K562 (cell line): ENCODE measurements around the gene FAM174C. TPM values are rescaled to one million over a fixed set of nuclear protein-coding genes. Genes with fewer than 3 reads are reported as not detected.

ENCODE experiments used
- CBX3 ChIP-seq, 2 experiments: IDR thresholded peaks; 1 replicate in 1 of 2; 2 replicates in 1 of 2; pipeline ENCODE4 v1.6.1; 2012; ENCODE audit warnings: inconsistent platforms in 2 of 2, low read length in 2 of 2, borderline replicate concordance in 1 of 2, control low read depth in 1 of 2
- LCOR ChIP-seq: sonication (generic); formaldehyde crosslinking; IDR thresholded peaks from 2 replicates; pipeline ENCODE4 v1.8.0; 2022; ENCODE audit warnings: mild to moderate bottlenecking, missing genetic modification reagents
- PCBP2 ChIP-seq: fragments of 200-400 bp; formaldehyde crosslinking; IDR thresholded peaks from 2 replicates; pipeline ENCODE4 v1.6.1; 2018; ENCODE audit warnings: low read length, low read depth, mild to moderate bottlenecking, moderate library complexity; ENCODE audit not compliant: poor library complexity, severe bottlenecking
- ZNF589 ChIP-seq: fragments of 200-800 bp; sonication (Bioruptor generic); IDR thresholded peaks from 2 replicates; pipeline ENCODE4 v1.6.1; 2016; ENCODE audit warnings: low read depth, missing genetic modification characterization, missing compliant biosample characterization
- ZNF785 ChIP-seq: fragments of 250-450 bp; sonication (Bioruptor Pico); IDR thresholded peaks from 2 replicates; pipeline ENCODE4 v1.4.0; 2020; ENCODE audit warnings: mild to moderate bottlenecking
- polyA plus RNA-seq, 8 experiments: library from polyadenylated mRNA; depleted of rRNA in 4 of 8; stranded (reverse) in 5 of 8; unstranded in 3 of 8; fragments of >200 nt; fragmentation: Nextera tagmentation in 2 of 8; fragmentation: Illumina TruSeq in 1 of 8; extraction: Ambion mirVana in 2 of 8; extraction: Trizol in 1 of 8; gene quantifications; 2 replicates each; pipeline versions ENCODE4 v1.2.1 to v1.2.3, GENCODE V29; 2011 to 2014; ENCODE audit warnings: inconsistent platforms in 1 of 8, missing spikeins in 1 of 8
- total RNA-seq, 7 experiments: library from RNA; depleted of rRNA in 6 of 7; stranded (reverse); fragments of >200 nt in 6 of 7; fragmentation: Illumina TruSeq in 2 of 7; extraction: Trizol in 2 of 7; gene quantifications; 2 replicates each; pipeline versions ENCODE4 v1.2.1 to v1.2.3, GENCODE V29; 2011 to 2021; ENCODE audit warnings: low replicate concordance in 1 of 7
- TF ChIP-seq, protein P1 (sequence below), 2 experiments: fragments of 150-350 bp in 1 of 2; IDR thresholded peaks; 2 replicates each; pipeline ENCODE4 v1.6.1; 2012 to 2016; ENCODE audit warnings: low read depth in 2 of 2, low read length in 2 of 2, mild to moderate bottlenecking in 1 of 2, moderate library complexity in 1 of 2
- TF ChIP-seq, protein P2 (sequence below): sonication (generic); formaldehyde crosslinking; IDR thresholded peaks from 2 replicates; pipeline ENCODE4 v1.8.1; 2023; ENCODE audit warnings: missing genetic modification reagents, mild to moderate bottlenecking, borderline replicate concordance

Gene FAM174C
- total and polyA plus RNA-seq, 9 of the 15 experiments (the other 6 are each of a cell fraction or from before 2014, with no cell fraction given), result 0.66 to 89.6 (median 20.3) TPM

DNA sequence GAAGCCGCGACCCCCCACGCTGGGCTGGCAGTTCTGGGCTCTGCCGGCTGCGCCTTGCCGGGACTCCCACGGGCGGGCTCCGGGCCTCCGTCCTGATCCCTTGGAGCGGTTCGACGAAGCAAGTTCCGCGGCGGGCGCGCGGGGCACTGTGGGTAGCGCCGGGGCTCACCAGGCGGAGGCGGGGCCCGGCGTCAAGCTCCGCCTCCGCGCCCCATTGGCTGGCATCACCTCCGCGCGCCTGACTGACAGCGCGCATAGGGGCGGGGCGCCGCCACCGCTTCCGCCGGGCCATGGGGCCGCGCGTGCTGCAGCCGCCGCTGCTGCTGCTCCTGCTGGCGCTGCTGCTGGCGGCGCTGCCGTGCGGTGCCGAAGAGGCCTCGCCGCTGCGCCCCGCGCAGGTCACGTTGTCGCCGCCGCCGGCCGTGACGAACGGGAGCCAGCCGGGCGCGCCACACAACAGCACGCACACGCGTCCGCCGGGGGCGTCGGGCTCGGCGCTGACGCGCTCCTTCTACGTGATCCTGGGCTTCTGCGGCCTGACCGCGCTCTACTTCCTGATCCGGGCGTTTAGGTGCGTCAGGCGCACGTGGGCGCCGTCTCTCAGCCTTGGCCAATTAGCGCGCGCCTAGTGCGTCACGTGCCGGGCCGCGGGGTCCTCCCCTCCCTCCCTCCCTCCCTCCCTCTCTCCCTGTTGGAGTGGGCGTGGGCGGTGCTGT is at the start of gene FAM174C (continued):
- TF ChIP-seq, protein P1, sequence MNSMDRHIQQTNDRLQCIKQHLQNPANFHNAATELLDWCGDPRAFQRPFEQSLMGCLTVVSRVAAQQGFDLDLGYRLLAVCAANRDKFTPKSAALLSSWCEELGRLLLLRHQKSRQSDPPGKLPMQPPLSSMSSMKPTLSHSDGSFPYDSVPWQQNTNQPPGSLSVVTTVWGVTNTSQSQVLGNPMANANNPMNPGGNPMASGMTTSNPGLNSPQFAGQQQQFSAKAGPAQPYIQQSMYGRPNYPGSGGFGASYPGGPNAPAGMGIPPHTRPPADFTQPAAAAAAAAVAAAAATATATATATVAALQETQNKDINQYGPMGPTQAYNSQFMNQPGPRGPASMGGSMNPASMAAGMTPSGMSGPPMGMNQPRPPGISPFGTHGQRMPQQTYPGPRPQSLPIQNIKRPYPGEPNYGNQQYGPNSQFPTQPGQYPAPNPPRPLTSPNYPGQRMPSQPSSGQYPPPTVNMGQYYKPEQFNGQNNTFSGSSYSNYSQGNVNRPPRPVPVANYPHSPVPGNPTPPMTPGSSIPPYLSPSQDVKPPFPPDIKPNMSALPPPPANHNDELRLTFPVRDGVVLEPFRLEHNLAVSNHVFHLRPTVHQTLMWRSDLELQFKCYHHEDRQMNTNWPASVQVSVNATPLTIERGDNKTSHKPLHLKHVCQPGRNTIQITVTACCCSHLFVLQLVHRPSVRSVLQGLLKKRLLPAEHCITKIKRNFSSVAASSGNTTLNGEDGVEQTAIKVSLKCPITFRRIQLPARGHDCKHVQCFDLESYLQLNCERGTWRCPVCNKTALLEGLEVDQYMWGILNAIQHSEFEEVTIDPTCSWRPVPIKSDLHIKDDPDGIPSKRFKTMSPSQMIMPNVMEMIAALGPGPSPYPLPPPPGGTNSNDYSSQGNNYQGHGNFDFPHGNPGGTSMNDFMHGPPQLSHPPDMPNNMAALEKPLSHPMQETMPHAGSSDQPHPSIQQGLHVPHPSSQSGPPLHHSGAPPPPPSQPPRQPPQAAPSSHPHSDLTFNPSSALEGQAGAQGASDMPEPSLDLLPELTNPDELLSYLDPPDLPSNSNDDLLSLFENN (IDR thresholded peaks at IDR 0.05; ENCODE audit: low read depth in 2 of 2, low read length in 2 of 2), result 0 out of 4 replicates have a peak, but pooled peaks of 1 of the 2 experiments have one; percentile 46
- TF ChIP-seq, protein P2, sequence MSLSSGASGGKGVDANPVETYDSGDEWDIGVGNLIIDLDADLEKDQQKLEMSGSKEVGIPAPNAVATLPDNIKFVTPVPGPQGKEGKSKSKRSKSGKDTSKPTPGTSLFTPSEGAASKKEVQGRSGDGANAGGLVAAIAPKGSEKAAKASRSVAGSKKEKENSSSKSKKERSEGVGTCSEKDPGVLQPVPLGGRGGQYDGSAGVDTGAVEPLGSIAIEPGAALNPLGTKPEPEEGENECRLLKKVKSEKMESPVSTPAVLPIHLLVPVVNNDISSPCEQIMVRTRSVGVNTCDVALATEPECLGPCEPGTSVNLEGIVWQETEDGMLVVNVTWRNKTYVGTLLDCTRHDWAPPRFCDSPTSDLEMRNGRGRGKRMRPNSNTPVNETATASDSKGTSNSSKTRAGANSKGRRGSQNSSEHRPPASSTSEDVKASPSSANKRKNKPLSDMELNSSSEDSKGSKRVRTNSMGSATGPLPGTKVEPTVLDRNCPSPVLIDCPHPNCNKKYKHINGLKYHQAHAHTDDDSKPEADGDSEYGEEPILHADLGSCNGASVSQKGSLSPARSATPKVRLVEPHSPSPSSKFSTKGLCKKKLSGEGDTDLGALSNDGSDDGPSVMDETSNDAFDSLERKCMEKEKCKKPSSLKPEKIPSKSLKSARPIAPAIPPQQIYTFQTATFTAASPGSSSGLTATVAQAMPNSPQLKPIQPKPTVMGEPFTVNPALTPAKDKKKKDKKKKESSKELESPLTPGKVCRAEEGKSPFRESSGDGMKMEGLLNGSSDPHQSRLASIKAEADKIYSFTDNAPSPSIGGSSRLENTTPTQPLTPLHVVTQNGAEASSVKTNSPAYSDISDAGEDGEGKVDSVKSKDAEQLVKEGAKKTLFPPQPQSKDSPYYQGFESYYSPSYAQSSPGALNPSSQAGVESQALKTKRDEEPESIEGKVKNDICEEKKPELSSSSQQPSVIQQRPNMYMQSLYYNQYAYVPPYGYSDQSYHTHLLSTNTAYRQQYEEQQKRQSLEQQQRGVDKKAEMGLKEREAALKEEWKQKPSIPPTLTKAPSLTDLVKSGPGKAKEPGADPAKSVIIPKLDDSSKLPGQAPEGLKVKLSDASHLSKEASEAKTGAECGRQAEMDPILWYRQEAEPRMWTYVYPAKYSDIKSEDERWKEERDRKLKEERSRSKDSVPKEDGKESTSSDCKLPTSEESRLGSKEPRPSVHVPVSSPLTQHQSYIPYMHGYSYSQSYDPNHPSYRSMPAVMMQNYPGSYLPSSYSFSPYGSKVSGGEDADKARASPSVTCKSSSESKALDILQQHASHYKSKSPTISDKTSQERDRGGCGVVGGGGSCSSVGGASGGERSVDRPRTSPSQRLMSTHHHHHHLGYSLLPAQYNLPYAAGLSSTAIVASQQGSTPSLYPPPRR, result 0 out of 2 replicates have a peak, but pooled peaks have one; percentile 8
- no peak; the same call in 1 of the 2 replicates for TF ChIP-seq LCOR
- TF ChIP-seq ZNF785, result no peak
- TF ChIP-seq CBX3 (IDR thresholded peaks at IDR 0.05; ENCODE audit: borderline replicate concordance in 1 of 2, low read length in 2 of 2), result no peak
- no peak for TF ChIP-seq ZNF589 (CRISPR knock-in tag)
- no peak for TF ChIP-seq PCBP2
